ENCODE results near the gene REG4. TPM values are rescaled to one million over a fixed set of nuclear protein-coding genes. Genes with fewer than 3 reads are reported as not detected.

Gene REG4
- total and polyA plus RNA-seq, 2 of the 13 experiments (the other 11 are each of a cell fraction or from before 2014, with no cell fraction given) = not detected

GRCh38 chr1:119816407-119816806 lies 5.1 kb upstream of the REG4 start (continued):
- TF ChIP-seq ZNF205 (CRISPR knock-in tag; IDR thresholded peaks at IDR 0.05) (no peak), ZNF382 (CRISPR knock-in tag; IDR thresholded peaks at IDR 0.05; ENCODE audit: borderline replicate concordance) (no peak), PAF1 (CRISPR knock-in tag; IDR thresholded peaks at IDR 0.05) (no peak), NR2C2 (CRISPR knock-in tag; IDR thresholded peaks at IDR 0.05; ENCODE audit: borderline replicate concordance) (no peak), ARID5B (CRISPR knock-in tag; IDR thresholded peaks at IDR 0.05) (peak; percentile 87), ZKSCAN5 (CRISPR knock-in tag; IDR thresholded peaks at IDR 0.05) (no peak), ZNF605 (CRISPR knock-in tag; IDR thresholded peaks at IDR 0.05) (no peak), CHCHD3 (CRISPR knock-in tag; IDR thresholded peaks at IDR 0.05) (no peak), TSC22D2 (CRISPR knock-in tag; IDR thresholded peaks at IDR 0.05; ENCODE audit: borderline replicate concordance) (no peak), CEBPG (CRISPR knock-in tag; IDR thresholded peaks at IDR 0.05) (no peak), KDM2A (CRISPR knock-in tag; IDR thresholded peaks at IDR 0.05; ENCODE audit: borderline replicate concordance, low read depth) (no peak), ZNF138 (CRISPR knock-in tag; IDR thresholded peaks at IDR 0.05; ENCODE audit: low read depth) (no peak), GMEB1 (CRISPR knock-in tag; IDR thresholded peaks at IDR 0.05; ENCODE audit: borderline replicate concordance) (no peak), RNF2 (conservative IDR thresholded peaks at IDR 0.05; ENCODE audit: low read depth) (no peak), HNF4G (IDR thresholded peaks at IDR 0.05; ENCODE audit: borderline replicate concordance, low read depth, low read length) (peak; percentile 54; the same call in 1 of the 2 replicates), HNF4G (CRISPR knock-in tag; IDR thresholded peaks at IDR 0.05; ENCODE audit: borderline replicate concordance, low read depth) (no peak; the same call in 1 of the 2 replicates), DMAP1 (CRISPR knock-in tag; IDR thresholded peaks at IDR 0.05) (no peak), ZNF326 (CRISPR knock-in tag; IDR thresholded peaks at IDR 0.05; ENCODE audit: borderline replicate concordance) (no peak)
- TF ChIP-seq, protein P1, sequence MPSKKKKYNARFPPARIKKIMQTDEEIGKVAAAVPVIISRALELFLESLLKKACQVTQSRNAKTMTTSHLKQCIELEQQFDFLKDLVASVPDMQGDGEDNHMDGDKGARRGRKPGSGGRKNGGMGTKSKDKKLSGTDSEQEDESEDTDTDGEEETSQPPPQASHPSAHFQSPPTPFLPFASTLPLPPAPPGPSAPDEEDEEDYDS (CRISPR knock-in tag; IDR thresholded peaks at IDR 0.05) = 0 out of 2 replicates have a peak, but pooled peaks have one; percentile 15

All from HepG2 (cell line).